HG03432 (cell line): Measurements from ENCODE around the gene ITIH4.

Experiments used
- ATAC-seq: cut with Tn5 transposase; IDR thresholded peaks from one replicate; pipeline ENCODE4 v1.9.1; 2021; ENCODE audit warnings: mild to moderate bottlenecking, moderate library complexity; ENCODE audit not compliant: unreplicated experiment

The ITIH4 gene

DNA sequence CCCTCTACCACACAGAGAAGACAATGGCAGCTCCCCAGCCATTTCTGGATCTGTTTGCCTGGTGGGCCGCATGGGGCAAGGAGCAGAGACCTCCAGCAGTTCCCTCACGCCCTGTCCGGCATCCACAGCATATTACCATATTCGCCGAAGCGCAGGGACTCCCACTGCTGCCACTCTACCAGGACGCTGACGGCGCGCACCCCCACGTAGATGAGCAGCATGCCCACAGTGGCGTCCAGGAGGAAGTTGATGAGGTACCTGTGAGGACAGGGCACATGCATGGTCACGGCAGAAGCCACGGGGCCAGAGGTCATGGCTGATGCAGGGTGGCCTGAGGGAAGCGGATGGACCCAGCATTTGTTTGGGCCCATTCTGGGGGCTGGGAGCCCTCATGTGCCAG lies 19.2 kb upstream of the ITIH4 start:
- ATAC-seq, result no peak

DNA sequence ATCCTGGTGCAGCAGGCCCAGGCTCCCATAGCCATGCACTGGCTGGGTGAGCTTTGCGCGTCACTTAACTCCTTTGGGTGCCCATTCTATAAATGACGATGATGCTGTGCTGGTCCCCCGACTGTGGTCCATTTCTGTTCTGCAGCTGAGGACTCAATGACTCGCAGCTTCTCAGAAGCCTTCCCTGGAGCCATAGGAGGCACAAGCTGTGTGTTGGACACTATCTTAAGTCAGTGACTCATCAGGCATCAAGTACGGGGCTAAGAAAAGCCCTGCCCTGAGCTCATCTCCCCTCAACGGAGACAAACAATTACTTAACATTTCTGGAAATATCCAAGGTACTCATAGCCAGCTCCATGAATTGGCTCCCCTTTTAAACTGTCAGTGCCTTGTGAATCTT lies 18.1 kb upstream of the ITIH4 start:
- no peak for ATAC-seq

GRCh38 chr3:52847726-52848125 lies 17.3 kb upstream of the ITIH4 start:
- no peak for ATAC-seq

- no peak for ATAC-seq
Measured at GRCh38 chr3:52847241-52847640, 16.8 kb upstream of the ITIH4 start.

DNA sequence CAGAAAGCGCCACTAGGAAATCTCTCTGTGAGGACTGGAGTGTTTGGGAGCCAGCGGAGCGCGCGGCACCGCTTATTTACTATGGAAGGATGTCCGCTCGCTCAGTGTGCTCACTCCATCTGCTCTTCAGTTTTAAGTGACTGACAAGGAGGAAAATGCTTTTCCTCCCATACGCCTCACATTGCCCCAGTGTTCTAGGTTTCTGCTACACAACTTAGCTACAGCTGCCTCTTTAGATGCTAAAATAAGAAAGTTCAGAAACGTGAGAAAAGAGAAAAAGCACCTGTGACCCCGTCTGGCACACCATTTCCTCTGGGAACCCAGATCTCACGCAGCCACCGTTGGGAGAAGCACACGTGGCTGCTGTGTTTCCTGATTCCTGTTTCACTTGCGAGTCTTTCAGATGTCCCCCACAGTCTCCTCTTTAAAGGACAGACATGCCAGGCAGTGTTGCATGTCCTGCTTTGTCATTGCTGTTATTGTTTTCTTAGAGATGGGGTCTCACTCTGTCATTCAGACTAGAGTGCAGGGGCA lies 16.0 kb upstream of the ITIH4 start:
- no peak for ATAC-seq

DNA sequence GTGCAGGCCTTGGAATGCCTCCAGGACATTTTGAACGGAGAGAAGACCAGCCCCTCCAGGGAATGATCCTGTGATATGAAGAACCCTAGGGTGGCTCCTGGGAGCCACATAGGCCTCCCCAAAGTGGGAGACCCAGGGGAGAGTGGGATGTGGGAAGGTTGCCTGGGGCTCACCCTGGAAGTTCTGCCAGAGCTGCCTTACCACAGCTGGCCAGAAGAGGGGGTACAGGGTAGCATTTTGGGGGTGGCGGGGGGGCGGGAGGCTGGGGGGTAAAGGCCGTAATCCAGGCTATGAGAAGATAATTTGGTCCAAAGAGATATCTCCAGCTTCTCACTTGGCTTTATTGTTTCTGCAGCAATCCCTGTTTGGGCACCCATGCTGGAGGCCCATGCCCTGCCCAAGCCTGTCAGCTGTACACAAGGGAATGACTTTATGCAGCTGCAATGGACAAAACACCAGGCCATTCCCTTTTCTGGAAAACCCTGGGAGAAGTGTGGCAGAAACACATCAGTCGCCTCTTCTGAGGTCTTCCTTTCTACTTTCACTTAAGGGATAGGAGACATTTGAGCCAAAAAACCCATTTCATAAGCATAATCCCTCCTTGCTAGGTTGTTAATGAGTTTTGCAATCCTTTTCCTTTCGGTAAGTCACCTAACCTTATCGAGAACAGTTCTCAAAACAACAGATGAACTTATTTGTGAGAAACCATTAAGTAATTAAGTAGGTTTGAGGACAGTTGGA lies 15.4 kb upstream of the ITIH4 start:
- no peak for ATAC-seq

GRCh38 chr3:52845157-52845556 lies 14.7 kb upstream of the ITIH4 start:
- ATAC-seq, result no peak

- ATAC-seq, result no peak
Measured at GRCh38 chr3:52844290-52844975, 14.0 kb upstream of the ITIH4 start.

GRCh38 chr3:52843881-52844280 lies 13.4 kb upstream of the ITIH4 start:
- ATAC-seq, result no peak

DNA sequence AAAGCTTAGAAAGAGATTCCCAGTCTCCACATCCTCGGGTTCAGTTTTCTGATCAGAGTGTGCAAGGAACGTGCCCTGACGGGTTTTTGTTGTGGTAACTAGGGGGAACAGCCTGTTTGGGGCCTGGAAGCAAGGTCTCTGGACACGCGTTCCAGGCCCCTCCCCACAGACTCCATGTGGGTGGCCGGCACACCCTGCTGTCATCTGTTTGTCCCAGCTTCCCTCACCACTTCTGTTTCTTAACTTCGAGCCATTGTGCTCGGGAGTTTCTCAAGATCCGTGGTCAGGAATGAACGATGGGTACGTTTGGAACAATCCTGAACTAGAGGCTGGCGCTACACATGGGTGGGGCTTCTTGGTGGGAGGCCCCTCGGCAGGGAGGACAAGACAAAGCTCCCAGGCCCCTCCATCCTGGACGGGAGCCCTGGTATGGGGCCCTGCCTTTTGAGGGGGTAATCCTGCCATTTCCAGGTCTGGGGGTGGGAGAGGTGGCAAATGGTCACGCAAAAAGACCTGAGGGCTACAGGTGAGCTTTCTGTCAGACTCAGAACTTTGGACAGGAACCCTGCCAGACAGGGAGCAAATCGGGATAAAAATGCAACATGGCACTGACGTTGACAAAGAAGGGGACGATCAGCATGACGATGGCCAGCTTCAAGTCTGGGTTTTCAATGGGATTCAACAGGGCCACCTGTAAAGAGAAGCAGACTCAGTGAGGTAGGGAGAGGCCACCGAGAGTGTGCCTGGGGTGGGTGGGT lies 12.8 kb upstream of the ITIH4 start:
- no peak for ATAC-seq

DNA sequence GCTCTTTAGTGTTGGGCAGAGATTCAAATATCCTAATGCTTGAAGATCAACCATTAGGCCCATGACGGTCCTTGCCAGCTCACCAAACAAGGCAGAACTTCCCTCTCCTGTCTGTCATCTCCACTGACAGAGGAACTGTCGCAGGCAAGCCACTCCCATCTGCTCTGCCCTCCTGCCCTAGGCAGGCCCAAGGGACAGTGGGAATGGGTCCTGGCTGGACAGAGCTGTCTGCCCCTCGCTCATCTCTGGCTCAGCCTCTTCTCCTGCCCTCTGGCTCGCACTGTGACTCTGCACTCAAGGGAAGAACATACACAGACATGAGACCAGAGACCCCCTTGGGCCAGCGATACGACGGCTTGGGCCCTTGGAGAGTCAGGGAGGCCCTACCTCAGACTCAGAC lies 12.0 kb upstream of the ITIH4 start:
- no peak for ATAC-seq

DNA sequence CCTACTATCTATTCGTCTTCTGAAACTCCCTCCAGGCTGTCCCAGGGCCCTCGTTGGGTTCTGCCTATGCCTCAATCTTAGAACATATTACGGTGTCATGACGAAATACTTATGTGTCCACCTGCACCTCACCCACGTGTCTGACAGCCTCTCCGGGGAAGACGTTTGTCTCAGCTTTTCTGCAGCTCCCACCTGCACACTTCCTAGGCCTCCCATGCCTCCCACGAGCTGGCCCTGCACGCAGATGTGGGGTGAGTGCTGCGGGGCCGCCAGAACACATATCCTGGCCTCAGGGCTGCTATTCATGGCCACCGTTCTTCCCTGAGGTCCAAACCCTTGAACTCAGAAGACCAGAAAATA lies 11.5 kb upstream of the ITIH4 start:
- no peak for ATAC-seq

GRCh38 chr3:52841211-52841980 lies 10.9 kb upstream of the ITIH4 start:
- peak; percentile 56 for ATAC-seq

DNA sequence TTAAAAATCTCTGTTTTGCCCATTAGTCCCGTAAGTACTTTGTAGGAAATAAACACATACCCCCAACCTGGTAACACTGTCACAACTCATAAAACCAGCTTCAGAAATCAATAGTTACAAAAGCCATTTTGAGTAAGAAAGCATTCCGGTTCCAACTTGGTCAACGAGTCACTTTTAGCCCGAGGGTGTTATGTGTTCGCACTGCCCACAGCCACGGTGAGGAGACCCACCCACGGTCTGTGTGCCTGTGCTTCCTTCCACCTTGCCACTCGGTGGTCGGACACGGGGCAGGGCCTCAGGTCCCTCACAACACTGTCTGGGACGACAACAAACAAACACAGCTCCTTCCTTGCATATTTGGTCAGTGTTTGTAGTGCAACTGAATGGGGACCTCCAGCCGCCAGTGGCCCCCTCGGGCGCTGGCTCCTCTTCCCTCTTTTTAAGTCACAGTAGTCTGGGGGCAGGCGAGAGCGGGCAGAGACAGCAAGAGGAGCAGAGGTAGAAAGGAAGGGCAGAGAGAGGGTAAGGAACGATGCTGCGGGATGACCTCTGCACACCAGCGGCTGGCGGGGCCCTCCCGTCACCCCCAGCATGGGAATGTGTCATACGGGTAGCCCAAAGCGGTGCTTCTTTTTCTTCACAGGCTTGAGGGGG lies 9.5 kb upstream of the ITIH4 start:
- no peak for ATAC-seq

- ATAC-seq, result no peak
Measured at GRCh38 chr3:52839268-52839575, 8.8 kb upstream of the ITIH4 start.

DNA sequence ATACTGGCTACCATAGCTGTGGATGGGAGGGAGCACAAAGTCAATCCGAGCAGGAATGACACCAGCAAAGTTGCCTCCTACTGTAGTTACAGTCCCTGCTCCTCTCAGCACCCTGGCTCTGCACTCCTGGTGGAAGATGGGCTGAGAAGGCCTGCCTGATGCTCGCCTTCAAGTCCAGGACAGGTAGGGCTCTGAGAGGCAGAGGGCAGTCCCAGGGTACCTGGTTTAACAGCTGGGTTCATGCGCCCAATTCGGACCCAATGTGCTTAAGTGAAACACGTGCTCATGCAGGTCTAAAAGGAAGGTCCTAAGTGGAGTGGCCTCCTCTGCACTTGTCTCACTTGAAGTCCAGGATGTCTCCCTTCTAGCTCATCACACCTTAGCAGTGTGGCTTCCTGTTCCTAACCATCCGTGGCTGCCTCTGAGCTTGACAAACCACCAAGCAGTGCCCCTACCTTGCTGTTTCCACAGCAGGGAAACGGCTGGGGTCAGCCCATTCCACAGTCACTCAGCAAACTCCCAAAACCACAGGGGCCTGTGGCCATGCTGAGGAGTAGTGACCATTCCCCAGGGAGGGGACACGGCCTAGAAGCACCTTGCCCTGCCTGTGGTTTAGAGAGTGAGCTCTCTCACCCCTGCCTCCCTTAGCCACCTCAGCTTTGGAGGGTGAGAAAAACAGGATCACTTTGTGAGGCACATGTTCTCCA lies 8.2 kb upstream of the ITIH4 start:
- no peak for ATAC-seq

DNA sequence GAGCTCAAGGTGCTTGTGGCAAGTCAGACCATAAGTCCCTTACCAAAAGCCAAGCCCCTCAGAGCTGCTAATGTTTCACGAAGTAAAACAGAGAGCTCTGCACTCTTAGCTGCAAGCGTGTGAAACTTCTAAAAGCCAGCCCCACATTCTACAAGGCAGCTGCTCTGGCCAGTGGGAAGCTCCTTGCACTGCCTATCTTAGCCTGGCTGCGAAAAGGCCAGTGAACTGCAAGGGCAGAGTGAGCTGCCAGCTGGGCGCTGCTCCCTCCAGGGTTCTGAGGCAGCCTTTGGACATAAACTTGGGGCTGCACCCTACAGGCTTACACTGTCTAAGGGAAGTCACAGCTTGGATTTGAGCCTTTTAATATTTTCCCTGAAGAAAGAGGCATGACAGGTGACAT lies 6.5 kb upstream of the ITIH4 start:
- ATAC-seq, result no peak

DNA sequence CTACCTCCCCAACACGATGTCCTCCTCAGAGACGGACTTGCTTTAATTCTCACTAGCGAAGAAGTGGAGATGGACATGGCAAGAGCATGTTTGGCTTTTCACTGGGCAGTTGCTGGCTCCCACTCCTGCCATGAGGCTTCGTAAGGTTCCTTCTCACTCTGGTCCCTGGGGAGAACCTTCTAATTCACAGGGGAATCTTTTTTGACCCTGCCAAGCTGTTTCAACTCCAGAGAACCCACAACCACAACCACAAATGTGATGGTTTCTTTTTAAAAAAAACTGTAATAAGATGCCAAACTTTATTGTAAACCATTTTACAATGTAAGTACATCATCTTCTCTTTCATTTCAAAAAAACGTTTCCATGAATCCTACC lies 6.0 kb upstream of the ITIH4 start:
- no peak for ATAC-seq

DNA sequence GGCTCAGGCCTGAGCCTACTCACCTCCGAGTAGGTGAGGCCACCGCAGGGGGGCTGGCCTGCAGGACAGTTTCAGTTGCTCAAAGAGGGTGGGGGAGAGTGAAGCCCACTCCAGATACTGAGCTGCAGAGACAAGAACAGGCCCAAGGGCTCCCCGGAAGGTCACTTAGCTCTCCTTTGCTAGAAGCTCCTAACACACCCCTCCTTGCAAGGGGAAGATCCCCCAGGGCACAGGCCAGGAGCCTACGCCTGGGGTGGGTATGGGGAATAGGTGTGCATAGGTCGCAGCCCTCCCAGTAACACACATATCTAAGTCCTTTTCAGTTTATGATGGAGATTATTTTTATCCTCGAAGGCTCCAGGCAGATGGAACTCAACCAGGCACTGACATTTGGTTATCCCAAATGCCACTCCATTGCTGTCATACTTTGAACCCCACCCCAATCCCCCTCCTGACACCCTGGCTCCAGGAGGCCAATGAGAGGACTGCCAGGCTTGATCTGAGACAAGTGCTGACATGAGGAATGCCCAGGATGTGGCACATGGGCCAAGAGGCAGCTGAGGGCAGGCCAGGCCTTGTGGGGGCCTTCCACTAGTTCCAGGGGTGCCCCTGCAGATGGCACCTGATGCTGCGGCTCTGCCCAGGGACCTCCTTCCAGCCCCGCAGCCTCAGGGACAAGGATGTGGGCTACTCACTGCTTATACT lies 5.4 kb upstream of the ITIH4 start:
- no peak for ATAC-seq
